ENCODE results near the gene ARHGAP33. TPM values are rescaled to one million over a fixed set of nuclear protein-coding genes. Genes with fewer than 3 reads are reported as not detected.

ARHGAP33 gene
- total and polyA plus RNA-seq, 10 donors, result 3.1 to 25.2 (median 12.6) TPM

DNA sequence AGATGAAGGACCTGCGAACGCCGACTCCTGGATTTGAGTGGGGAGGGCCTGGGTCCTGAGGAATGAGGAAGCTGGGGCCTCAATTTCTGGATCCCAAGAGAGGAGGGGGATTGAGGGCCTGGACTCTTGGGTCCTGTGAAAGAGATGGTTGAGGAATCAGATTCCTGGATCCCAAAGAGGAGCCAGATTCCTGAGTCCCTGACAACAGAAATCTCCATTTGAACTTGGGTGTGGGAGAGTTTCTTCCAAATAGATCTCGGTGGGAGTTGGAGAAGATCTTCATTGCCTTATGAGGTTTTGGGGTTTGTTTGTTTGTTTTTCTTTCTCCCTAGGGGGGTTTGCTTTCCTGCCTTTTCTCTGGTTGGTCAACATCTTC, 29.3 kb upstream of the ARHGAP33 start:
- Histone ChIP-seq H3K4me3 (peak overlapping the region; percentile 39 to 85 (median 76)), H3K27ac (peak overlapping the region; percentile 59 to 100 (median 100)), H3K9me3 (no peaks in the 10 kb centered on the region), H3K4me1 (peaks cover 31 to 88% (median 73%) of the 10 kb centered on the region in 6 donors), H3K36me3 (peaks cover 0 to 13% (median 0%) of the 10 kb centered on the region in 6 donors), H3K27me3 (replicated peaks in 1 of 7) (no peaks in the 10 kb centered on the region)
- TF ChIP-seq POLR2AphosphoS5 (IDR thresholded peaks at IDR 0.05) (no peak), POLR2A (IDR thresholded peaks at IDR 0.05) (no peak)
- TF ChIP-seq, protein P1, sequence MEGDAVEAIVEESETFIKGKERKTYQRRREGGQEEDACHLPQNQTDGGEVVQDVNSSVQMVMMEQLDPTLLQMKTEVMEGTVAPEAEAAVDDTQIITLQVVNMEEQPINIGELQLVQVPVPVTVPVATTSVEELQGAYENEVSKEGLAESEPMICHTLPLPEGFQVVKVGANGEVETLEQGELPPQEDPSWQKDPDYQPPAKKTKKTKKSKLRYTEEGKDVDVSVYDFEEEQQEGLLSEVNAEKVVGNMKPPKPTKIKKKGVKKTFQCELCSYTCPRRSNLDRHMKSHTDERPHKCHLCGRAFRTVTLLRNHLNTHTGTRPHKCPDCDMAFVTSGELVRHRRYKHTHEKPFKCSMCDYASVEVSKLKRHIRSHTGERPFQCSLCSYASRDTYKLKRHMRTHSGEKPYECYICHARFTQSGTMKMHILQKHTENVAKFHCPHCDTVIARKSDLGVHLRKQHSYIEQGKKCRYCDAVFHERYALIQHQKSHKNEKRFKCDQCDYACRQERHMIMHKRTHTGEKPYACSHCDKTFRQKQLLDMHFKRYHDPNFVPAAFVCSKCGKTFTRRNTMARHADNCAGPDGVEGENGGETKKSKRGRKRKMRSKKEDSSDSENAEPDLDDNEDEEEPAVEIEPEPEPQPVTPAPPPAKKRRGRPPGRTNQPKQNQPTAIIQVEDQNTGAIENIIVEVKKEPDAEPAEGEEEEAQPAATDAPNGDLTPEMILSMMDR (IDR thresholded peaks at IDR 0.05 in 8 of 11, conservative IDR thresholded peaks at IDR 0.05 in 3 of 11), result no peak
- intact Hi-C loops (cut with DNase I; ENCODE audit: low total_unique reads), result no loop called here
- no peak for DNase-seq
- 1 to 26% (median 11%) methylated on average over 4 of the region's 4 CpGs for WGBS, 5 donors

DNA sequence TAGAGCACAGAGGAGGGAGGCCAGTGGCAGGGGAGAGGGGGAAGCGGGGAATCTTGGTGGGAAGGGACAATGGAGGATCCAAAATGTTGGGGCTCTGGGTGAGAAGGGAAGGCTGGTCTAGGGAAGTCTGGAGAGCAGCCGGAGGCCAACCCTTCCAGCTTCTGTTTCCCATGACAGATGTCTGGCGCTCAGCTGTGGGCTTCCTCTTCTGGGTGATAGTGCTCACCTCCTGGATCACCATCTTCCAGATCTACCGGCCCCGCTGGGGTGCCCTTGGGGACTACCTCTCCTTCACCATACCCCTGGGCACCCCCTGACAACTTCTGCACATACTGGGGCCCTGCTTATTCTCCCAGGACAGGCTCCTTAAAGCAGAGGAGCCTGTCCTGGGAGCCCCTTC, 28.8 kb upstream of the ARHGAP33 start:
- no peak for DNase-seq
- peak overlapping the region in 4 of 8 donors; percentile 99 to 100 (median 100) for H3K27ac ChIP-seq
- peak overlapping the region in 5 of 8 donors; percentile 39 to 82 (median 78) for H3K4me3 ChIP-seq
- peaks cover 0 to 17% (median under 1%) of the 10 kb centered on the region in 6 donors for H3K36me3 ChIP-seq
- no peaks in the 10 kb centered on the region for H3K27me3 ChIP-seq (replicated peaks in 1 of 7)
- 69 to 95% (median 82%) methylated on average over 5 of the region's 5 CpGs for WGBS, 5 donors
- TF ChIP-seq POLR2AphosphoS5 (IDR thresholded peaks at IDR 0.05) (no peak), POLR2A (IDR thresholded peaks at IDR 0.05) (no peak)
- TF ChIP-seq, protein P1 (IDR thresholded peaks at IDR 0.05 in 8 of 11, conservative IDR thresholded peaks at IDR 0.05 in 3 of 11), result no peak
- intact Hi-C loops (cut with DNase I; ENCODE audit: low total_unique reads), result no loop called here
- no peaks in the 10 kb centered on the region for H3K9me3 ChIP-seq
- H3K4me1 ChIP-seq, result peaks cover 31 to 84% (median 68%) of the 10 kb centered on the region in 6 donors

DNA sequence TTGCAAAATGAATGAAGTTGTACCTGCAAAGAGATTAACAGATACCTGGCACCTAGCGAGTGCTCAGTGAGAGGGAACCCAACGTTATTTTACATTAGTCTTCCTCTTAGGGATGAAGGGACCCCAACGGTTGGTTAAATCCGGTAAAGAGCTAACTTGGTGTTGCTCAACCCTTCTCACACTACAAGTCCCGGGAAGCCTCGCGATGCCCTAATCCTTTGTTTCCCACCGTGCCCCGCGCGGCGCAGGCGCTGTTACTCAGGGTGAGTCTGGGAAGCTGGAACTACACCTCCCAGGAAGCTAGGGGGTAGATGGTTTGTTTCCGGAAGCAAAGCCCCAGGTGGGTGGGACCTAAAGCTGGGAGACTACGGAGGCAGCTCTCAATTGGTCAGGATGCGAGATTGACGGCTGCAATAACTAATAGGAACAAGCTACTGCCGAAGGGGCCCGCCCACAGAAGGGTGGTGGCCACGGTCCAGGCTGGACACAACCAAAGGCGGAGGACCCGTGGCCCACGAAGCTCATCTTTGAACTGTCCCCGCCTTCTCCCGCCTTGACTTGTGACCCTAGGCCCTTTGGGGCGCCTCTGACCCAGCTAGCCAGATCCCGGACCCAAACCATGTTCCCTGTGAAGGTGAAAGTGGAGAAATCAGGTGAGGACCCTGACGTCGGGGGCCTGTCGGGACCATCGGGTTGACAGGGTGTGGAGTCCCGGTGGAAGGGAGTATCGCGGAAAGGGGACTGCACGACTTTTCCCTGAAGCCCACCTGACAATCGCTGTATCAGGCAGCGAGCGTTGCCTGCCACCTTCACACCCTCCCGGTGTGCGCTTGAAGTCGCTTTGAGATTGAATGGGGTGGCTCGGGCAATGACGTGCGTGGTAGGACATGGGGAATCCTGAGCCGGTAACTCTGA, 27.0 kb upstream of the ARHGAP33 start, which contains the start of gene LIN37:
Gene LIN37 (plus strand): TSS at position 471 of the 915 bp plus-strand sequence. CDS start 149 bp downstream, at position 620.
- Histone ChIP-seq H3K4me1 (peaks cover 31 to 65% (median 51%) of the 10 kb centered on the region in 6 donors), H3K9me3 (no peaks in the 10 kb centered on the region), H3K27me3 (replicated peaks in 1 of 7) (no peaks in the 10 kb centered on the region), H3K27ac (peak within 1 kb of the TSS; percentile 77 to 93 (median 88)), H3K36me3 (peaks cover 0 to 35% (median 18%) of the 10 kb centered on the region in 6 donors), H3K4me3 (peak within 1 kb of the TSS; percentile 77 to 99 (median 87))
- intact Hi-C loops (cut with DNase I; ENCODE audit: low total_unique reads), result no loop called here
- WGBS, 5 donors, result 1% methylated on average over 25 to 45 of the region's 45 CpGs
- peak; percentile 89 to 96 (median 93) for TF ChIP-seq POLR2AphosphoS5 (IDR thresholded peaks at IDR 0.05)
- peak in 2 of 3 donors; percentile 34 to 66 for TF ChIP-seq POLR2A (IDR thresholded peaks at IDR 0.05)
- TF ChIP-seq, protein P1 (IDR thresholded peaks at IDR 0.05 in 8 of 11, conservative IDR thresholded peaks at IDR 0.05 in 3 of 11), result peak in 10 of 11 experiments; percentile 3 to 69 (median 49)
- peak; percentile 99 for DNase-seq

DNA sequence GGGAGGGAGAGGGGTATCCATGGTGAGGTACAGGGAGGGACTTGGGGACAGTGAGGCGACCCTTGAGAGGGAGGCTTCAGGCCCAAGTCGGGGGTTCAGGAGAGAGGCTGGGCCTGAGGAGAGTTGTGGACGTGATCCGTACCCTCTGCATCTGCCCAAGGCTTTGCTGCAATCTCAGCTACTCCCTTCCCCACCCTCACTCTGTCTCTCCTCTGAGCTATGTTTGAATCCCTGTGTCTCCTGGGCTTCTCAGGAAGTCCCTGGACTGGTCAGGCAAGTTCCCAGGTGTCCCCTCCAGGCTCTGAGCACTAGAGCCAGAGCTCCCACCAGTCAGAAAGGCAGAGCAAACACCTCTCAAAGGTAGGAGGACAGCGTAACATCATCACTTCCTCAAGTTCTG, 25.2 kb upstream of the ARHGAP33 start:
- H3K36me3 ChIP-seq, result peaks cover 0 to 45% (median 29%) of the 10 kb centered on the region in 6 donors
- H3K4me1 ChIP-seq, result peaks cover 23 to 57% (median 40%) of the 10 kb centered on the region in 6 donors
- no peak overlapping the region for H3K4me3 ChIP-seq
- peaks cover 0 to 2% (median 0%) of the 10 kb centered on the region in 7 donors for H3K27me3 ChIP-seq (replicated peaks in 1 of 7)
- TF ChIP-seq POLR2A (IDR thresholded peaks at IDR 0.05) (no peak), POLR2AphosphoS5 (IDR thresholded peaks at IDR 0.05) (no peak)
- TF ChIP-seq, protein P1 (IDR thresholded peaks at IDR 0.05 in 8 of 11, conservative IDR thresholded peaks at IDR 0.05 in 3 of 11), result no peak
- H3K9me3 ChIP-seq, result no peaks in the 10 kb centered on the region
- no peak for DNase-seq
- WGBS, 5 donors, result 85 to 97% (median 91%) methylated on average over 4 to 5 of the region's 5 CpGs
- intact Hi-C loops (cut with DNase I; ENCODE audit: low total_unique reads), result no loop called here
- no peak overlapping the region for H3K27ac ChIP-seq
